NCI-H2196 (cell line): ENCODE data around the gene MIA.
A peak's percentile ranks its signal among the peaks of the same experiment; 100 is the strongest.
"Not testable (repeated sequence)": the region's sequence is repeated elsewhere in the genome, so short reads cannot be mapped to it uniquely, and the experiment has no call there.

Experiments used
- DNase-seq: peaks from one replicate; lab custom pipeline; 2025; ENCODE audit not compliant: unreplicated experiment; lab: John Stamatoyannopoulos, UW

Gene MIA

DNA sequence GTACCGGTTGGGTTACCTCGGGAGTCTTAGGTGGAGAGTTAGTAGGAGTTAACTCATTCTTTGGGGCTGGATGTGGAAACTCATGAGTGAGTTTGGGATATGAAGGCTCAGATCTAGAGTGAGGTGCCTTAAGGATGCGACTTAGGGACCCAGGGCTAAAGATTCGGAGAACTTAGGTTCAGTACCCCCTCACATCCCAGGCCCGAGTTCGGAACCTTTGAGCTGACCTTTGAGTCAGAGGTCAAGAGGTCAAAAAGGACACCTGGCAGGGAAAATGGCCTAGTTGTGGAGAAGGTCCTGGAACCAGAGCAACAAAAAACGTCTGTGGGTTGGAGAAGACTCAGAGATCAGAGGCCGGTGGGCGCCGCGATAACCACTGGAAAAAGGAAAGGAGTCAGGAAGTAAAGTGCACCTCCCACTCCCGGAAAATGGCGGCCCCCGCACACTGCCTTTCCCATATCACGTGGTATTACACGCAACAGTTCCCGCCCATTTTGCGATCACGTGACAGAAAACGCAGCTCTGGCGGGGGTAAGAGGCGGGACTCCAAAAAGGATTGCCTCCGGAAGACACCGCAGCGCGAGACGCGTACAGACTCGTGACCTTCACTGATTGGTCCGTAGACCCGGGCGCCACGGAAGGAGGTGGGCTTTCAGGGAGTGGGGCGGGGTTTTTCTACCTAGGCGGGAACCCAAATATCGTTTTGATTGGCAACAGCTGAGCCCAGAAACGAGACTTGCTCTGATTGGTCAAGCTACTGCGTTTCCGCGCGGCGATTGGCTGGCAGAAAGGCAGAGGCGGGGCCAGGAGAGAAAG is 25.1 kb upstream of the MIA start, which contains the start of gene ACTMAP:
Gene ACTMAP, minus strand, starts transcription at position 420 of the 816 bp plus-strand sequence. CDS start 674 bp downstream, outside the sequence.
- DNase-seq, result peak; percentile 100

DNA sequence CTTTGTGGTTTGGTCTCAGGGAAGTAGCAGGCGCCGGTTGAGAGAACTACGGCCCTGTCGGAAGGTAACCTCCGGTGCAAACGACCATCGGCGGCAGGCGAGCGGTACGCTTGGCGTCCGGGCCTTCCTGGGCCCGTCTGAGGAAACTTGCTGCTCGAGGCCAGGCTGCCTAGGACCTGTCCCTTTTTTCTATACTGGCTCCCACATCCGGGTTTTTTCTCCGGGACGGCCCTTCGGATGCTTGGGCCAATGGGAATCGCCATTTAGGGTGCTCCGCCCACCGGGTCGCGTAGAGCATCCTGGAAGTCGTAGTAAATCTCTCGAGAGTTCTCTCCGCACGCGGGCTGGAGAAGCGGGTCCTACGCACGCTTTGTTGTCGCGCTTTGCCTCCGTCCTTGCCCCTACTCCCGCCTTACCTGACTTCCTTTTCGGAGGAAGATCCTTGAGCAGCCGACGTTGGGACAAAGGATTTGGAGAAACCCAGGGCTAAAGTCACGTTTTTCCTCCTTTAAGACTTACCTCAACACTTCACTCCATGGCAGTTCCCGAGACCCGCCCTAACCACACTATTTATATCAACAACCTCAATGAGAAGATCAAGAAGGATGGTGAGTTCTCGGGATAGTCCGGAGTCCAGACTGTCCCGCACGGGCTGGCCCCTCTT is 24.3 kb upstream of the MIA start, which contains the start of gene SNRPA:
Gene SNRPA, plus strand, starts transcription at position 330 of the 664 bp plus-strand sequence. Its CDS starts 206 bp downstream, at position 536.
- DNase-seq, result peak; percentile 98

DNA sequence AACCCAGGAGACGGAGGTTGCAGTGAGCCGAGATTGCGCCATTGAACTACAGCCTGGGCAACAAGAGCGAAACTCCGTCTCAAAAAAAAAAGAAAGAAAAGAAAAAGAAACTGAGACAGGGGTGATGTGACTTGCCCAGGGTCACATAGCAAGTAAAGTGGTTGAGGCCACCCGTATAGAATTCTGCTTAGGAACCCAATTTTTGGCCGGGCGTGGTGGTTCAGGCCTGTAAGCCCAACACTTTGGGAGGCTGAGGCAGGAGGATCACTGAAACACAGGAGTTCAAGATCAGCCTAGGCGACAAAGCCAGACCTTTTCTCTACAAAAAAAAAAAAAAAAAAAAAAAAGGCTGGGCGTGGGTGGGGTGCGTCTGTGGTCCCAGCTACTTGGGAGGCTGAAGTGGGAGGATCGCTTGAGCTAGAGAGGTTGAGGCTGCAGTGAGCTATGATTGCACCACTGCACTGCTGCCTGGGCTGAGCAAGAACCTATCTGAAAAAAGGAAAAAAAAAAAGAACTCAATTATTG is 23.0 kb upstream of the MIA start:
- no peak for DNase-seq

DNA sequence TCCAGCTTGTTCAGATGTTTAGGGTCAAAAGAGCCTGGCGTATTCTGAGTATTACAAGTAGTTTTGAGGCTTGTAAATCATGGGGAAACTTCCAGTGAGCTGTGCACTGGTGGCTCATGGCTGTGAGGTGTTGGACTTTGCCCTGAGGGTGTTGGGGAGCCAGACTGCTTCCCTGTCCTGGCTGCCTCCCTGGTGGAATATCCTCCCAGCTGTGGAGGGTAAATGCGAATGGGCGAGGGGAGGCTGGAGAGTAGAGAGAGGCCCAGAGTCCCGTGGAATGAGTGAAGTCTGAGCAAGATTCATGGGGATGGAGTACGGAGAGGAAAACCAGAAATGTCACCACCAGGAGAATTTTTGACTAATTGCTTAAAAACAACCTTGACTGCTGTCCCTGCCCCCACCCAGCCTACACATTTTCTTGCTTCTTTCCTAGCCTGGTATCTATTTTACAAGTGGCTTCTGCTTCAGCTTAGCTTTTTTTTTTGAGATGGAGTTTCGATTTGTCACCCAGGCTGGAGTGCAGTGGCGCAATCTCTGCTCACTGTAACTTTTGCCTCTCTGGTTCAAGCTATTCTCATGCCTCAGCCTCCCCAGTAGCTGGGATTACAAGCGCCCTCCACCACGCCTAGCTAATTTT is 20.6 kb upstream of the MIA start:
- DNase-seq, result no peak

DNA sequence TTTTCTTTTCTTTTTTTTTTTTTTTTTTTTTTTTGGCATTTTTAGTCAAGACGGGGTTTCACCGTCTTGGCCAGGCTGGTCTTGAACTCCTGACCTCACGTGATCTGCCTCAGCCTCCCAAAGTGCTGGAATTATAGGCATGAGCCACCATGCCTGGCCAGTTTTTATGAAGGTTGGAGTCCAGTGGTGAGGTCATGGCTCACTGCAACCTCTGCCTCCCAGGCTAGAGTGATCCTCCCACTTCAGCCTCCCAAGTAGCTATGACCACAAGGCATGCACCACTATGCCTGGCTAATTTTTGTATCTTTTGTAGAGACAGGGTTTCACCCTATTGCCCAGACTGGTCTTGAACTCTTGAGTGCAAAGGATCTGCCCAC is 20.1 kb upstream of the MIA start:
- no peak for DNase-seq

DNA sequence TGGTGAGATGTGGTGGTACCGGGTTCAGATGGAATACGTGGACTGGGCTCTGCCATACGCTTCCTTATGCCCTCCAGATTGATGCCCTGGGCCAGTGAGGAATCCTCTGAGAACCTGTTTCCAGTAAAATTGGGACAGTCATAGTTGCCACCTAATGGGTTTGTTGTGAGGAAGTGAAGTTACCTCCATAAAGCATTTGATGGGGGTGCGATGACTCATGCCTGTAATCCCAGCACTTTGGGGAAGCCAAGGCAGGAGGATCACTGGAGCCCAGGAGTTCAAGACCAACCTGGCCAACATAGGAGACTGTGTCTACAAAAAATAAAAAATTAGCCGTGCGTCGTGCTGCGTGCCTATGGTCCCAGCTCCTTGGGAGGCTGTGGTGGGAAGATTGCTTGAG is 19.5 kb upstream of the MIA start:
- no peak for DNase-seq

DNA sequence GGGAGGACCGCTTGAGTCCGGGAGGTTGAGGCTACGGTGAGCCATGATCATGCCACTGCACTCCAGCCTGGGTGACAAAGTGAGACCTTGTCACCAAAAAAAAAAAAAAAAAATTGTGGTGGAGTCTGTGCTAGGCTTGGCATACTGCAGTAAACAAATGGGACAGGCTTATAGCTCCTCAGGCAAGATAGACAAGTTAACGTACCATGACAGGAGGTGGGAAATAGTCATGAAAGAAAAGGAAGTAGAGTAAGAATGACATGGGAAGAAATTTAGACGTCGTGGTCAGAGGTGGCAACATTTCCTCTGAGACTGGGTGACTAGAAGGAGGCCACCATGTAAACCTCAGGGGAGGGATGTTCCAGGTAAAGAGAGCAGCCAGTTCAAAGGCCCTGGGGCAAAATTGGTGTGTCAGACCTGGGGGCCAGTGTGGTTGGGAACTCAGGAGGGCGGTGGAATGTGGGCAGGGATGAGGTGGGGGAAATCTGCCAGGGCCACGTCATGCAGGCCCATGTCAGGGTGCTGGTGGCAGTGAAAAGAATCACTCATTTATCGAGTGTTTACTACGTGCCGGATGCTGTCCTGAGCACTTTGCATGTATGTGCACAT is 18.7 kb upstream of the MIA start:
- no peak for DNase-seq

DNA sequence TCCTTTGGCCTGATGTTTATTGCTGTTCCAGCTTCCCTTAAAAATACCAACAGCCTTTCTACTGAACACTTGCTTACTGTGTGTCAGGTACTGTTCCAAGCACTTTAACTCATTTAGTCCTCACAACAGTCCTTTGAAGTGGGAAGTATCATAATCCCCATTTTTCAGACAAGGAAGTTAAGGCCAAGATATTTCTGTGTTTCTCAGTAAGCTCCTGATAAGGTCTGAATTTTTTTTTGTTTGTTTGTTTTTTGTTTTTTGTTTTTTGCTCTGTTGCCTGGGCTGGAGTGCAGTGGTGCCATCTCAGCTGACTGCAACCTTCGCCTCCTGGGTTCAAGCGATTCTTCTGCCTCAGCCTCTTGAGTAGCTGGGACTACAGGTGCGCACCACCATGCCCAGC is 16.8 kb upstream of the MIA start:
- DNase-seq, result no peak

DNA sequence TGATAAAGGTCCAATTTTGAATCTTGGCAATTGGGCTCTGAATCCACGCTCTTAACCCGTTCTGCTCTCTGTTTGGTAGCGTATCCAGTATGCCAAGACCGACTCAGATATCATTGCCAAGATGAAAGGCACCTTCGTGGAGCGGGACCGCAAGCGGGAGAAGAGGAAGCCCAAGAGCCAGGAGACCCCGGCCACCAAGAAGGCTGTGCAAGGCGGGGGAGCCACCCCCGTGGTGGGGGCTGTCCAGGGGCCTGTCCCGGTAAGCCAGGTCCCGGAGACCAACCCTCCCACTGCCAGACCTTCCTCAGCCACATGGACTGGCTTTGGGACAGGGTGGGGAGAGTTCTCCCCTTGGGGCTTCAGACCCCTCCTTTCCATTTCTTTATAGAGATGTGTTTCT is 16.0 kb upstream of the MIA start:
- DNase-seq, result no peak

DNA sequence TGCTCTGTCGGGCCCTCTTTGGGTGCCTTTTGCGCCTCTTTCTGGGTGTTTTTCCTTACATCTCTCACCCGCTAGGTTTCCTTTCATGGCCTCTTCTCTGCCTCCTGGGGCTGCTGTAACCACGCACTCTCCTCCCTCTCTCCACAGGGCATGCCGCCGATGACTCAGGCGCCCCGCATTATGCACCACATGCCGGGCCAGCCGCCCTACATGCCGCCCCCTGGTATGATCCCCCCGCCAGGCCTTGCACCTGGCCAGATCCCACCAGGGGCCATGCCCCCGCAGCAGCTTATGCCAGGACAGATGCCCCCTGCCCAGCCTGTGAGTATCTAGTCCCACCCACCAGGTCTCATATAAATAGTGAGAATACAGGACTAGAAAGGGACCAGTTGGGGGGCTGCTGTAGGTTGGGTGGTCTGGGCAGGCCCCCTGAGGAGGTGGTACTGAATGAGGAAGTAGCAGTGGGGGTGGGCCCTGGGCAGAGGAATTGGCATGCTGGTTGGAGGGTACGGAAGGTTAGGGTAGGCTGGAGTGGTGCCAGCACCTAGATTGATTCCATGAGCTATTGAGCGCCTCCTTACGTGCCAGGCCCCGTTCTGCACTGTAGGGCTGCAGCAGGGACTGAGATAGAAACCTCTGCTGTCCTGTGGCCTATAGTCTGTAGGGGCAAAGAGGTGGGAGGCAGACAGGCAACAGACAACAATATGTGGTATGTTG is 12.4 kb upstream of the MIA start:
- DNase-seq, result no peak

DNA sequence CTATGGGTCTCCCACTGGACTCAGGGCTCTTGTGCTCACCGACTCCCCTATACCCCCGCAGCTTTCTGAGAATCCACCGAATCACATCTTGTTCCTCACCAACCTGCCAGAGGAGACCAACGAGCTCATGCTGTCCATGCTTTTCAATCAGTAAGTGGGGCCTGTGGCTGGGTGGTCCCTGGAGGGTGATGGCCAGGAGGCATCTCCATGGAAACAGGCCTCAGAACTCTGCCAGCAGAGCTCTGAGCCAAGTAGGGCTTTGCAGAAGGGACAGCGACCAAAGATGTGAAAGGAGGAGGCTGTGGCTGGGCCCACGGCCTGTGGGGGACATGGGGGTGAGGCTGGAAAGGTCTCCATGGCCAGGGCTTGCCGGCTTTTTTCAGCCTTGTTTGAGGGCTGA is 11.8 kb upstream of the MIA start:
- DNase-seq, result no peak

DNA sequence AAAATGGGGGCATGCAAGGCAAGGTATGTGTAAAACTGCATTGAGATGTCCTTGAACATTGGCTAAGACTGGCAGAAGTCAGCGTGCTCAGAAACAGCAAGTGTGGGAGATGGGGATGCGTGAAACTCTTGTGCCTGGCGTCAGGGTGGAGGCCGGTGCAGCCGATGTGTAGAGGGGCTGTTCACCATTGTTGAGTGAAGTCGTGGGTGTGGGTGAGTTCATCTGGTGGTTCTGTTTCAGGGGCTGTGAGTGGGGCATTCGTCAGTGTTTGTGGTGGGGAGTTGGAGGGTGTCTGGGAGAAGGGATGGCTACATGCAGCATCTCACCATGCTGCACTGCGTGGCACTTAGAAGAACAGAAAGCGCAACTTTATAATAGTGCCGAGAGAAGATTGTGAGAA is 11.4 kb upstream of the MIA start:
- DNase-seq, result no peak

DNA sequence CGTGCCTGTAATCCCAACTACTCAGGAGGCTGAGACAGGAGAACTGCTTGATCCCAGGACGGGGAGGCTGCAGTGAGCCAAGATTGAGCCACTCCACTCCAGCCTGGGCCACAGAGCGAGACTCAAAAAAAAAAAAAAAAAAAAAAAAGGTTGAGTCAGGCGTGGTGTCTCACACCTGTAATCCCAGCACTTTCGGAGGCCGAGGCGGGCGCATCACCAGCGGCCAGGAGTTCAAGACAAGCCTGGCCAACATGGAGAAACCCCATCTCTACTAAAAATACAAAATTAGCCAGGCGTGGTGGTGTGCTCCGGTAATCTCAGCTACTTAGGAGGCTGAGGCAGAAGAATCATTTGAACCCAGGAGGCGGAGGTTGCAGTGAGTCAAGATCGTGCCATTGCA is 8.9 kb upstream of the MIA start:
- DNase-seq, result not testable (repeated sequence)

DNA sequence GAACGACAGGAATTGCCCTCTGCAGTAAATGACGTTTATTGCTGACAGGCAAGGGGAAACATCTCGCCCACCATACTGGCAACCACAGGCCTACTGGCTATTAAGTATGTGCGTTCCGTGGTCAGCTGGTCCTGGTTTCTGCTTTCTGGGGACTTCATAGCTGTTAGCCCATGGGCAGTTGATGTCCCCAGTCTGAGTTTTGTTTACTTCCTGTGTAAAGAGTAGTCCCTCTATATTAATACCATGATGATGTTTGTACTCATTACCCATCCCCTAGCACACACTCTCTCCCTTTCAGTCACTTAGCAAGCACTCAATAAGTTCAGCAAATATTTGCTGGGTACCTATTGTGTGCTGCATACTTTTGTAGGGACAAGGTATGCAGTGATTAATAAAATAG is 6.5 kb upstream of the MIA start:
- no peak for DNase-seq

DNA sequence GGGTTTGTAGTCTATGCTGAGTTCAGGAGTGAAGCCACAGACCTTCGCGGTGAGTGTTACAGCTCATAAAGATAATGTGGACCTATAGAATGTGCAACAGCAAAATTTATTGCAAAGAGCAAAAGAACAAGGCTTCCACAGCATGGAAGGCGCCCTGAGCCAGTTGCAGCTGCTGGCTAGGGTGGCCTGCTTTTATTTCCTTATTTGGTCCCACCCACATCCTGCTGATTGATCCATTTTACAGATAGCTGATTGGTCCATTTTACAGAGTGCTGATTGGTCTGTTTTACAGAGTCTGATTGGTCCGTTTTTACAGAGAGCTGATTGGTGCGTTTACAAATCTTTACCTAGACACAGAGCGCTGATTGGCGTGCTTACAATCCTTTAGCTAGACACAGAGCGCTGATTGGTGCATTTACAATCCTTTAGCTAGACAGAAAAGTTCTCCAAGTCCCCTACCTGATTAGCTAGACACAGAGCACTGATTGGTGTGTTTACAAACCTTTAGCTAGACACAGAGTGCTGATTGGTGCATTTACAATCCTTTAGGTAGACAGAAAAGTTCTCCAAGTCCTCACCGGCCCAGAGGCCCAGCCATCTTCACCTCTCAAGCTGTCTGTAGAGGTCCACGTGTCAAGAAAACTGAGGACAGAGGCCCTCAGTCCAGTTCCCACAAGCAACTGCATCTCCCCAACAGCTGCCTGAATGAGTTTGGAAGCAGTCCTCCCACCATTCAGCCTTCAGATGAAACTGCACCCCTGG is 4.0 kb upstream of the MIA start:
- not testable (repeated sequence) for DNase-seq

DNA sequence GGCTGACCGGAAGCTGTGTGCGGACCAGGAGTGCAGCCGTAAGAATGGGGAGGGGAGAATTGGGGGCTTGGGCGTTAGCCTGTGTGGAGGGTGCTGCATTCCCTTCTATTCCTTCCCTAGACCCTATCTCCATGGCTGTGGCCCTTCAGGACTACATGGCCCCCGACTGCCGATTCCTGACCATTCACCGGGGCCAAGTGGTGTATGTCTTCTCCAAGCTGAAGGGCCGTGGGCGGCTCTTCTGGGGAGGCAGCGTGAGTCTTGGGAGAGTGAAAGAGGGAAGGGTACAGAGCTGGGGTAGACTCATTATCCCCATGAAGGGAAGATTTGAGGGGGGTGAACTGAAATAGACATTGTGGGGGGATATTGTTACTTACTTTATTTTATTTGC is 306 bp downstream of the MIA start:
- DNase-seq, result no peak

DNA sequence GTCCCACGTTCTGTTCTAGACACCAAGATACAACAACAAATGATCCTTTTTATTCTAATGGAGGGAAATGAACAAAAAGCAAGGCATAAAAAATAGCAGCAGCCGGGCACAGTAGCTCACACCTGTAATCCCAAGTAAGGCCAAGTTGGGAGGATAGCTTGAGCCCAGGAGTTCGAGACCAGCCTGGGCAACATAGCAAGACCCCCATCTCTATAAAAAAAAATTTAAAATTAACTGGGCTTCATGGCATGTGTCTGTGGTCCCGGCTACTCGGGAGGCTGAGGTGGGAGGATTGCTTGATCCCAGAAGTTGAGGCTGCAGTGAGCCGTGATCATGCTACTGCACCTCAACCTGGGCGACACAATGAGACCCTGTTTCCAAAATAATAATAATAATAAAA is 1.0 kb downstream of the MIA start:
- DNase-seq, result no peak

DNA sequence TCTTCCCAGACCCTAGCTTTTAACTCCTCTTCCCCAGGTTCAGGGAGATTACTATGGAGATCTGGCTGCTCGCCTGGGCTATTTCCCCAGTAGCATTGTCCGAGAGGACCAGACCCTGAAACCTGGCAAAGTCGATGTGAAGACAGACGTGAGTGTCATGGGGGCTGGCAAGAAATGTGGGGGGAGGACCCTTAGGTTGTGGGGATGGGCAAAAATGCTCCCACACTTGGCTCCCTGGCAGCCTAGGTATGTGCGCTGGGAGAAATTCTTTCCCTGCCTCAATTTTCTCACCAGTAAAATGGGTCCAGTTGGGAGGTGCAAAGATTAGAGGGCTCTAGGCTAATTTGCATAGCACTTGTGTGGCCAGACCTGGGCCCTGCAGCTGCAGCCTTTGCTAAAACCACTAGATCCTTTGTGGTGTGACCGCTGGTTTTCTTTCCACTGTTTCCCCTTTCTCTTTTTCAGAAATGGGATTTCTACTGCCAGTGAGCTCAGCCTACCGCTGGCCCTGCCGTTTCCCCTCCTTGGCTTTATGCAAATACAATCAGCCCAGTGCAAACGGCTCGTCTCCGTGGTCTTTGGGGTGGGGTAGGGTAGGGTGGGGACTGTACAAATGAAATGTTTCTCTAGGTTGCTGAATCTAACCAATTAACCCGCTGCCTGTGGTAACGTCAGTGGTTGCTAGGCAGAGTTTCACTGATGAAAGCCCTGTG is 1.8 kb downstream of the MIA start:
- DNase-seq, result peak; percentile 93

DNA sequence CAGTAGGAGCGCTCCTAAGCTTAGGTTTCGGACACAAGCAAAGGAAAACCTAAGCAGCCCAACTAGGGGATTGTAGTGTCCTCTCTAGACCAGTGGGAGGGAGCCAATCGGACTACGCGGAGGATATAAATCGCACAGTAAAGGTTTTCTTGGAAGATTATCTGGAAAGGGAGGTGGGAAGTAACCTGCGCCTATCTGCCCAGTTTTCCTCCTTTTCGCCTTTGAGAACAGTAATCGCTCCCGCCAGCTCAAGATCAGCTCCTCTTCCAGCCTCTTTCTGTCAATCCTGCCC is 2.3 kb downstream of the MIA start:
- no peak for DNase-seq
